Measurements from ENCODE around the gene FBN2.

DNA sequence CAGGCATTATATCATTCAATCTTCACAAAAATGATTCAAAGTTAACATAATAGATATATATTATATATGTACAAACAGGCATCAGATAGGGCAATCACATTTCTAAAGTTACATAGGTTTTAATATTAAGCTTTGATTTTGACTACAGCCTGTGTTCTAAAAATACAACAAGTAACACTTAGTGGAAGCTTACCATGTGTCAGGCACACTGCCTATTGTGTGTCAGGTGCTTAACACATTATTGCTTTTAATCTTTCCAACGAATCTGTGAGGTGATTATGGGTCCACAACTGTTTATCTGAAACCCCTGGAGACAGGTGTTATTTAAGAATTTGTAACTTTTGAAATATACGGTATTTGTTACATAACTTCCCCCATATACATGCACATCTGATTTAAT lies 25.2 kb downstream of the FBN2 start:
- TF ChIP-seq, protein P1, sequence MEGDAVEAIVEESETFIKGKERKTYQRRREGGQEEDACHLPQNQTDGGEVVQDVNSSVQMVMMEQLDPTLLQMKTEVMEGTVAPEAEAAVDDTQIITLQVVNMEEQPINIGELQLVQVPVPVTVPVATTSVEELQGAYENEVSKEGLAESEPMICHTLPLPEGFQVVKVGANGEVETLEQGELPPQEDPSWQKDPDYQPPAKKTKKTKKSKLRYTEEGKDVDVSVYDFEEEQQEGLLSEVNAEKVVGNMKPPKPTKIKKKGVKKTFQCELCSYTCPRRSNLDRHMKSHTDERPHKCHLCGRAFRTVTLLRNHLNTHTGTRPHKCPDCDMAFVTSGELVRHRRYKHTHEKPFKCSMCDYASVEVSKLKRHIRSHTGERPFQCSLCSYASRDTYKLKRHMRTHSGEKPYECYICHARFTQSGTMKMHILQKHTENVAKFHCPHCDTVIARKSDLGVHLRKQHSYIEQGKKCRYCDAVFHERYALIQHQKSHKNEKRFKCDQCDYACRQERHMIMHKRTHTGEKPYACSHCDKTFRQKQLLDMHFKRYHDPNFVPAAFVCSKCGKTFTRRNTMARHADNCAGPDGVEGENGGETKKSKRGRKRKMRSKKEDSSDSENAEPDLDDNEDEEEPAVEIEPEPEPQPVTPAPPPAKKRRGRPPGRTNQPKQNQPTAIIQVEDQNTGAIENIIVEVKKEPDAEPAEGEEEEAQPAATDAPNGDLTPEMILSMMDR (conservative IDR thresholded peaks at IDR 0.05; ENCODE audit: low read length), result no peak
- TF ChIP-seq EZH2phosphoT487 (IDR thresholded peaks at IDR 0.05; ENCODE audit: borderline replicate concordance), result no peak

Measured in Loucy (cell line).